Prostate gland (tissue), 2 donors: ENCODE results near the gene C20orf96.
"Not testable (repeated sequence)": the region's sequence is repeated elsewhere in the genome, so short reads cannot be mapped to it uniquely, and the experiment has no call there.

Source experiments
- CTCF ChIP-seq, 4 experiments: fragments of 200-600 bp in 2 of 4; fragments of 450-650 bp in 2 of 4; sonication (generic) in 2 of 4; IDR thresholded peaks; 1 replicate in 3 of 4; 2 replicates in 1 of 4; pipeline ENCODE4 v1.5.1; 2016 to 2019; ENCODE audit warnings: antibody characterized with exemption in 4 of 4, mild to moderate bottlenecking in 2 of 4, moderate library complexity in 2 of 4
- POLR2A ChIP-seq: fragments of 450-650 bp; IDR thresholded peaks from one replicate; pipeline ENCODE4 v1.6.1; 2016; ENCODE audit warnings: antibody characterized with exemption, mild to moderate bottlenecking
- POLR2AphosphoS5 ChIP-seq: sonication (generic); formaldehyde crosslinking; IDR thresholded peaks from one replicate; pipeline ENCODE4 v1.6.1; 2017; ENCODE audit warnings: antibody characterized with exemption

GRCh38 chr20:336040-336439, 45.5 kb upstream of the C20orf96 start:
- TF ChIP-seq CTCF (IDR thresholded peaks at IDR 0.05); POLR2AphosphoS5; POLR2A: not testable (repeated sequence)
